Neuronal stem cell (in vitro differentiated cells): Measurements from ENCODE around the gene VWA3A.

Experiments used
- DNase-seq: peaks from one replicate; pipeline ENCODE4 v3.0.0-alpha.2; 2013; ENCODE audit warnings: low spot score
- H2AFZ ChIP-seq: one replicate; pipeline ENCODE4 v1.6.1; 2013; ENCODE audit warnings: mild to moderate bottlenecking, low read length, inconsistent platforms
- H2AK5ac ChIP-seq: 2 replicates; pipeline ENCODE4 v1.6.1; 2013; ENCODE audit warnings: low read depth, mild to moderate bottlenecking, inconsistent platforms, low read length, moderate library complexity, mixed read lengths
- H2BK120ac ChIP-seq: 2 replicates; pipeline ENCODE4 v1.6.1; 2013; ENCODE audit warnings: low read depth, mild to moderate bottlenecking, inconsistent platforms, low read length, moderate library complexity, mixed read lengths
- H2BK12ac ChIP-seq: one replicate; pipeline ENCODE4 v1.6.1; 2013; ENCODE audit warnings: low read length, inconsistent platforms
- H2BK15ac ChIP-seq: 2 replicates; pipeline ENCODE4 v1.6.1; 2013; ENCODE audit warnings: mild to moderate bottlenecking, low read length, inconsistent platforms, mixed read lengths
- H2BK5ac ChIP-seq: one replicate; pipeline ENCODE4 v1.6.1; 2013; ENCODE audit warnings: inconsistent platforms, mild to moderate bottlenecking, low read length, moderate library complexity
- H3K14ac ChIP-seq: one replicate; pipeline ENCODE4 v1.6.1; 2013; ENCODE audit warnings: low read length, inconsistent platforms
- H3K18ac ChIP-seq: 2 replicates; pipeline ENCODE4 v1.6.1; 2013; ENCODE audit warnings: low read length, inconsistent platforms
- H3K23ac ChIP-seq: 2 replicates; pipeline ENCODE4 v1.6.1; 2013; ENCODE audit warnings: low read depth, mild to moderate bottlenecking, mixed read lengths, low read length, inconsistent platforms; ENCODE audit not compliant: poor library complexity
- H3K27ac ChIP-seq: replicated peaks from 3 replicates; pipeline ENCODE4 v1.5.1; 2013; ENCODE audit warnings: low read length, inconsistent platforms
- H3K27me3 ChIP-seq, 3 experiments: 2 replicates each; pipeline ENCODE4 v1.6.1; 2013; ENCODE audit warnings: low read length in 3 of 3, mild to moderate bottlenecking in 2 of 3, inconsistent platforms in 1 of 3, low read depth in 1 of 3, mixed read lengths in 1 of 3, moderate library complexity in 1 of 3; ENCODE audit not compliant: control insufficient read depth in 3 of 3, insufficient read depth in 3 of 3
- H3K36me3 ChIP-seq, 2 donors: replicated peaks in 1 of 2; 2 replicates each; pipeline ENCODE4 v1.6.1; 2013; ENCODE audit warnings: low read length in 2 of 2; ENCODE audit not compliant: control insufficient read depth in 2 of 2, insufficient read depth in 2 of 2
- H3K4ac ChIP-seq: 2 replicates; pipeline ENCODE4 v1.6.1; 2013; ENCODE audit warnings: inconsistent platforms, mild to moderate bottlenecking, low read length, moderate library complexity
- H3K4me1 ChIP-seq, 2 donors: 1 replicate in 1 of 2; 2 replicates in 1 of 2; pipeline ENCODE4 v1.6.1; 2013; ENCODE audit warnings: low read length in 2 of 2, low read depth in 1 of 2; ENCODE audit not compliant: control insufficient read depth in 2 of 2, insufficient read depth in 1 of 2
- H3K4me2 ChIP-seq: one replicate; pipeline ENCODE4 v1.6.1; 2013; ENCODE audit warnings: mild to moderate bottlenecking, low read length, inconsistent platforms; ENCODE audit not compliant: insufficient read depth, poor library complexity, severe bottlenecking
- H3K4me3 ChIP-seq, 2 donors: 2 replicates each; pipeline ENCODE4 v1.5.1; 2013; ENCODE audit warnings: low read length in 2 of 2, mild to moderate bottlenecking in 2 of 2, inconsistent platforms in 1 of 2, moderate library complexity in 1 of 2
- H3K79me1 ChIP-seq: one replicate; pipeline ENCODE4 v1.6.1; 2013; ENCODE audit warnings: low read depth, mild to moderate bottlenecking, inconsistent platforms, low read length, moderate library complexity
- H3K9ac ChIP-seq: one replicate; pipeline ENCODE4 v1.6.1; 2013; ENCODE audit warnings: mild to moderate bottlenecking, low read depth, low read length, inconsistent platforms; ENCODE audit not compliant: poor library complexity
- H3K9me3 ChIP-seq, 2 donors: replicated peaks in 1 of 2; 2 replicates each; pipeline versions ENCODE3 to v1.6.1; 2013; ENCODE audit warnings: low read length in 2 of 2, mild to moderate bottlenecking in 2 of 2, inconsistent platforms in 1 of 2, low read depth in 1 of 2, mixed read lengths in 1 of 2, moderate library complexity in 1 of 2; ENCODE audit not compliant: control insufficient read depth in 2 of 2, insufficient read depth in 1 of 2
- H4K8ac ChIP-seq: one replicate; pipeline ENCODE4 v1.6.1; 2013; ENCODE audit warnings: low read depth, mild to moderate bottlenecking, inconsistent platforms, low read length, moderate library complexity
- H4K91ac ChIP-seq: one replicate; pipeline ENCODE4 v1.6.1; 2013; ENCODE audit warnings: low read length, low read depth, mild to moderate bottlenecking, inconsistent platforms; ENCODE audit not compliant: poor library complexity
- WGBS, 2 donors: extraction: QIAGEN DNeasy Blood & Tissue Kit; methylation state at CpG; one replicate each; pipeline ENCODE4 v1.1.7; 2013; ENCODE audit warnings: missing lambda C conversion rate in 2 of 2, mixed read lengths in 1 of 2; ENCODE audit not compliant: insufficient read length in 2 of 2, insufficient replicate concordance in 1 of 2; ENCODE audit errors: extremely low coverage in 2 of 2; 5-methylcytosine and 5-hydroxymethylcytosine counted together

VWA3A gene

GRCh38 chr16:22122239-22122638 lies 29.9 kb downstream of the VWA3A start:
- H2BK12ac ChIP-seq: no peak overlapping the region
- no peak overlapping the region for H2AFZ ChIP-seq
- H3K14ac ChIP-seq: no peak overlapping the region
- no peaks in the 10 kb centered on the region for H3K4me1 ChIP-seq
- H3K9ac ChIP-seq: no peak overlapping the region
- no peak overlapping the region for H3K23ac ChIP-seq
- H3K18ac ChIP-seq: no peak overlapping the region
- no peak overlapping the region for H3K4me2 ChIP-seq
- no peaks in the 10 kb centered on the region for H3K9me3 ChIP-seq
- H3K27ac ChIP-seq: no peak overlapping the region
- H4K91ac ChIP-seq: no peak overlapping the region
- no peak overlapping the region for H4K8ac ChIP-seq
- H3K4ac ChIP-seq: no peak overlapping the region
- H2BK15ac ChIP-seq: no peak overlapping the region
- no peaks in the 10 kb centered on the region for H3K27me3 ChIP-seq
- no peak overlapping the region for H3K4me3 ChIP-seq
- no peaks in the 10 kb centered on the region for H3K79me1 ChIP-seq
- H2AK5ac ChIP-seq: no peak overlapping the region
- no peak overlapping the region for H2BK5ac ChIP-seq
- H3K36me3 ChIP-seq: no peaks in the 10 kb centered on the region
- DNase-seq: no peak
- no peak overlapping the region for H2BK120ac ChIP-seq

- no peak overlapping the region for H3K4me3 ChIP-seq
- no peak overlapping the region for H3K27ac ChIP-seq
- no peaks in the 10 kb centered on the region for H3K4me1 ChIP-seq
- no peak overlapping the region for H4K91ac ChIP-seq
- H3K9me3 ChIP-seq: no peaks in the 10 kb centered on the region
- H3K36me3 ChIP-seq: no peaks in the 10 kb centered on the region
- no peaks in the 10 kb centered on the region for H3K79me1 ChIP-seq
- H3K18ac ChIP-seq: no peak overlapping the region
- no peak overlapping the region for H3K9ac ChIP-seq
- WGBS, 2 donors: no CpG with 5 or more reads among the region's 3 CpGs
- no peak overlapping the region for H2BK12ac ChIP-seq
- no peak overlapping the region for H3K14ac ChIP-seq
- no peak for DNase-seq
- no peak overlapping the region for H2BK120ac ChIP-seq
- H4K8ac ChIP-seq: no peak overlapping the region
- no peak overlapping the region for H3K23ac ChIP-seq
- no peak overlapping the region for H3K4ac ChIP-seq
- H3K4me2 ChIP-seq: no peak overlapping the region
- H2AK5ac ChIP-seq: no peak overlapping the region
- no peak overlapping the region for H2BK5ac ChIP-seq
- H3K27me3 ChIP-seq: no peaks in the 10 kb centered on the region
- H2AFZ ChIP-seq: no peak overlapping the region
- no peak overlapping the region for H2BK15ac ChIP-seq
These were observed 30.8 kb downstream of the VWA3A start for GRCh38 chr16:22123146-22123545.

- H3K79me1 ChIP-seq: no peaks in the 10 kb centered on the region
- H3K36me3 ChIP-seq: no peaks in the 10 kb centered on the region
- no peak overlapping the region for H3K4me2 ChIP-seq
- H3K23ac ChIP-seq: no peak overlapping the region
- no peak for DNase-seq
- no peak overlapping the region for H3K27ac ChIP-seq
- no peak overlapping the region for H2BK15ac ChIP-seq
- H3K4me3 ChIP-seq: no peak overlapping the region
- no peak overlapping the region for H3K9ac ChIP-seq
- no peak overlapping the region for H3K18ac ChIP-seq
- no peak overlapping the region for H2BK120ac ChIP-seq
- H3K14ac ChIP-seq: no peak overlapping the region
- no peak overlapping the region for H2BK5ac ChIP-seq
- H3K9me3 ChIP-seq: no peaks in the 10 kb centered on the region
- no peak overlapping the region for H4K8ac ChIP-seq
- no peak overlapping the region for H2BK12ac ChIP-seq
- H4K91ac ChIP-seq: no peak overlapping the region
- WGBS, 2 donors: no CpG with 5 or more reads among the region's 7 CpGs
- H3K4me1 ChIP-seq: no peaks in the 10 kb centered on the region
- no peaks in the 10 kb centered on the region for H3K27me3 ChIP-seq
- H2AK5ac ChIP-seq: no peak overlapping the region
- no peak overlapping the region for H3K4ac ChIP-seq
- H2AFZ ChIP-seq: no peak overlapping the region
These were observed 31.6 kb downstream of the VWA3A start for GRCh38 chr16:22123759-22124490.

- Histone ChIP-seq H2AFZ (no peak overlapping the region), H3K4me3 (no peak overlapping the region), H4K91ac (no peak overlapping the region), H3K36me3 (no peaks in the 10 kb centered on the region), H3K27me3 (no peaks in the 10 kb centered on the region), H2BK12ac (no peak overlapping the region), H3K14ac (no peak overlapping the region), H3K18ac (no peak overlapping the region), H3K9ac (no peak overlapping the region), H3K9me3 (no peaks in the 10 kb centered on the region), H2BK15ac (no peak overlapping the region), H3K4me2 (no peak overlapping the region), H2AK5ac (no peak overlapping the region), H4K8ac (no peak overlapping the region), H3K4ac (no peak overlapping the region), H3K23ac (no peak overlapping the region), H3K79me1 (no peaks in the 10 kb centered on the region), H2BK5ac (no peak overlapping the region), H2BK120ac (no peak overlapping the region), H3K27ac (no peak overlapping the region), H3K4me1 (no peaks in the 10 kb centered on the region)
- WGBS, 2 donors: no CpG with 5 or more reads among the region's 6 CpGs
- DNase-seq: no peak
These were observed 32.4 kb downstream of the VWA3A start for GRCh38 chr16:22124583-22125284.
